ENCODE data around the gene DCK.

DCK gene

DNA sequence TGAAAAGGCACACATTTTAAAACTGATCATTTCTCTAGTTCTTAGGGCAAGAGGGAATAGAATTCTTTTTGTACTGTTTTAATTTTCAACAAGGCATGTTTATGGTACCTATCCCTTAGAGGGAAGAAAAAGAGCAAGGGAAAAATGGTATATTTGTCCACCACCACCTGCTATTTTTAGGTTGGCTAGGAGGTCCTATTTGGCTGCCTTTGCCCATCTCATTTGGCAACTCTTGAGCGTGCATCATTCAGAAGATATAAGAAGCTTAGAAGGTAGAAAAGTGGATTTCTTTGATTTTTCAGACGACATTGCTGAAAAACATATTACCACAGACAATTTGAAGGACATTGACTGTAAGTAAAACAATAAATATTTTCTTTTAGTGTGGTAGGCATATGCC, 69.0 kb downstream of the DCK start:
- no peak for DNase-seq (ENCODE audit: low read depth, low spot score)

GRCh38 chr4:71063711-71064110, 70.3 kb downstream of the DCK start:
- no peak for DNase-seq (ENCODE audit: low read depth, low spot score)

GRCh38 chr4:71064521-71064920, 71.1 kb downstream of the DCK start:
- no peak for DNase-seq (ENCODE audit: low read depth, low spot score)

DNA sequence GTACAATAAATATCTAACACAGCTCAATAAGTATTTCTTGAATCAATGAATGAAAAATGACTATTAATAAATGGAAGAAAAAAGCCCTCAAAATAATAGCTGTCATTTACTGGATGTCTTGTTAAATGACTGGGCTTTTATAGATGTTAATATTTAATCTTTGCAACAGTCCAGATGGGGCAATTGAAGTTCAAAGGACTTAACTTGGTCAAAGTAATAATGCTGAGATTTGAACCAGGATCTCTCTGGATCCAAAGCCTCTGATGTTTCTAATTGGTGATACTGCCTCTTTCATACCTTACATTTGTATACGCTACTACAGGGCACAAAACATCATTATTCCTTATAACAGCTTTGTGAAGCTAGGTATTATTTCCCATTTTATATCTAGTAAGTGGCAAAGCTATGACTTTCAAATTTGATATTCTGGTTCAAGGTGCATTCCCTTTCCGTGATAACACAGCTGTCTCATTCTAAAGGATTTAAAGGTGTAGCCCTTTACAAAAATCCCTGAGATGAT, 72.6 kb downstream of the DCK start:
- DNase-seq (ENCODE audit: low read depth, low spot score) = no peak

DNA sequence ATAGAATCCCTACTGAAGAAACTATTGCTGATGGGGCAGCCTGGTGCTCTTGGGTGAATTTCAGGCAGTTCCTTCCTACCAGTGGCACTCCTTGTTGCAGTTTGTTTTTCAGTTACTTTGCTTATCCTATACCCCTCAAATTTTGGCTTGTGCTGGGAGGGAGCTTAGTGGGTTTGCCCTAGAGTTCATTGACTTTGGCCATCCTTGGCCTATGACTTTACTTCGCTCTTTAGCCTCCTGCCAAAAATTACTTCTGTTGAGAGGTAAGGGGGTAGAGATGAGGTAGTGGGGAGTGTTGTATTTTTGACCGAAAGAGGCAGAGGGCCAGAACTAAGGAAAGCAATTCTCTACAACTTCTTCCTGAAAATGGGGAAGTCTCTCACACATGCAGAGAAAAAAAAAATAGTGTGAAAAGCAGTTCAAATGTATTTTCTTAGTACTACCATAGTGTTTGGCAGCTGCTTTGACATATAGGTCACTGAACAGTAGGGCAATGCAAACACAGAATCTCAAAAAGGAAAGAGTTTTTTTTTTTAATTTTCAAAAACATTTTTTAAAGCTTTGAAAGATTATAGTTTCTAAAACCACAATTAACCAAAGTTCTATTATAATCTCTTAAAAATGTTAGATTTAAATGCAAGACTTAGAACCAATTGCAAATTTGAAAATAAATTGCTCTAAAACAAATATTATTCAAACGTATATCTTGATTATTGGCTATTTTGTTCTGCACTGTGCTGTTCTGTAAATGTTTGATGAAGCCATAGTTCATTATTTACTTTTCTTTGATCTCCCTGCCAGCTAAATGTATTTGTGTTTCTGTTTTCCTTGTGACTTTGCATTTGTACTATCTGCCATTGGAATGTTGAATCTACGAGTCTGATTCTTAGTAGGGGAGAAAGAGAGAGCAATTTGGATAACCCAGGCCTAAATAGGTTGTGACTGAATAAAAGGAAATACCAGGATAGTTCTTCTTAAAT, 73.6 kb downstream of the DCK start:
- DNase-seq (ENCODE audit: low read depth, low spot score) = no peak

DNA sequence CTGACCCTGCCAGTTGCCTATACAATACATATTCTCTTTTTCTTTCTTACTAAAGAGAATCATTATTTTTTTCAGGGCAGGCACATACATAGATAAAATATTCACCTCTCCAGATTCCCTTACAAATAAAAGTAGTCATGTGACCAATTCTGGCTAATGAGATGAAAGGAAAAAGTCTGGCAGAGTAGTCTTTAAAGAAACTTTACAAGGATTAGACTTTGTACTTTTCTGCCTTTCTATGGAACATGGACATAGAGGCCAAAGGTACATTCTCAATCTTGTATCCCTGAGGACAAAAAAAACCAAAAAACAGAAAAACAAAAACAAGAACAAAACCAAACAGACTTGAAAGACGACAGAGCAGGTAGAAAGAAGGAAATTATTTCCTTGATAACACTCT, 75.6 kb downstream of the DCK start:
- DNase-seq (ENCODE audit: low read depth, low spot score) = no peak

- DNase-seq (ENCODE audit: low read depth, low spot score) = no peak
Observed at GRCh38 chr4:71070015-71070414, 76.6 kb downstream of the DCK start.

GRCh38 chr4:71074452-71075299, 81.2 kb downstream of the DCK start:
- no peak for DNase-seq (ENCODE audit: low read depth, low spot score)

All from activated naive CD8-positive, alpha-beta T cell treated with anti-CD3 and anti-CD28 coated beads, Interleukin-2, amount 50 U/mL, for 16 hours (primary cell).